HG03060 (cell line): Measurements from ENCODE around the gene CREB5.

Experiments used
- ATAC-seq: cut with Tn5 transposase; IDR thresholded peaks from one replicate; pipeline ENCODE4 v1.9.1; 2021; ENCODE audit warnings: low read depth, moderate number of reproducible peaks; ENCODE audit not compliant: unreplicated experiment

CREB5 gene

DNA sequence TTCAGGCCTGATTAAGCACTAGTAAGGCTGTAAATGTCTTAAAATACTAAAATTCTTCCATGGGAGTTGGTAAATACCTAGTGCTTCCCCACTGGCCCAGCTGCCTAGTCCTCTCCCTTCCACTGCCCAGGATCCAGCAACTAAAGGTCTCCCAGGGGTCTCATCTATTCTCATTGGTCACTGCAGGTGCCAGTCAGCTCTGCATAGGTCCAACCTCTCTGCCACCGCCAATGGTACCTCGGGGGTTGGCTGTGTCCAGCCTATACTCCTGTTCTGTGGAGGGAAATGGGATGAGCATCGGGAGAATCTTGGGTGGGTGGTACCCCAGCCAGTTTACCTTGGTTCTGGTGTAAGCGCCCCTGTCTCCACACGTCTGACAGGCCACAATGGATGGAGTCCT is 6.1 kb upstream of the CREB5 start:
- ATAC-seq: no peak

DNA sequence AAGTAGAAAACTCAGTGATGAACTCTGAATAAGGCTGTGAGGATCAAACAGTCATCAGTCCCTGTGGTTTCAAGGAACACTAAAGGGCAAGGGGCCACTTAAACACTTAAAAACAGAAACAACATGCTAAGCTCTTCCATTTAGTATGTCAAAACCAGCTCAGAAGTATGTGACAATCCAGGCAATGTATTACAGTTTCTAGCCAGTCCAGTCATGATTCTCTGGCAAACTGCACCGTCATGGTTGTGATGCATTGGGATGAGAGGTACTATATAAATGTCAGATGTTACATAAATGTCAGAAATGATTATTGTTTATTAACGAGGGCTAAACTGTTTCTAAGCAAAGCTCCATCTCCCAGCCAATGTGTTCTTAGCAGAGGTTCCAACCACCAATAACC is 4.7 kb upstream of the CREB5 start:
- no peak for ATAC-seq

DNA sequence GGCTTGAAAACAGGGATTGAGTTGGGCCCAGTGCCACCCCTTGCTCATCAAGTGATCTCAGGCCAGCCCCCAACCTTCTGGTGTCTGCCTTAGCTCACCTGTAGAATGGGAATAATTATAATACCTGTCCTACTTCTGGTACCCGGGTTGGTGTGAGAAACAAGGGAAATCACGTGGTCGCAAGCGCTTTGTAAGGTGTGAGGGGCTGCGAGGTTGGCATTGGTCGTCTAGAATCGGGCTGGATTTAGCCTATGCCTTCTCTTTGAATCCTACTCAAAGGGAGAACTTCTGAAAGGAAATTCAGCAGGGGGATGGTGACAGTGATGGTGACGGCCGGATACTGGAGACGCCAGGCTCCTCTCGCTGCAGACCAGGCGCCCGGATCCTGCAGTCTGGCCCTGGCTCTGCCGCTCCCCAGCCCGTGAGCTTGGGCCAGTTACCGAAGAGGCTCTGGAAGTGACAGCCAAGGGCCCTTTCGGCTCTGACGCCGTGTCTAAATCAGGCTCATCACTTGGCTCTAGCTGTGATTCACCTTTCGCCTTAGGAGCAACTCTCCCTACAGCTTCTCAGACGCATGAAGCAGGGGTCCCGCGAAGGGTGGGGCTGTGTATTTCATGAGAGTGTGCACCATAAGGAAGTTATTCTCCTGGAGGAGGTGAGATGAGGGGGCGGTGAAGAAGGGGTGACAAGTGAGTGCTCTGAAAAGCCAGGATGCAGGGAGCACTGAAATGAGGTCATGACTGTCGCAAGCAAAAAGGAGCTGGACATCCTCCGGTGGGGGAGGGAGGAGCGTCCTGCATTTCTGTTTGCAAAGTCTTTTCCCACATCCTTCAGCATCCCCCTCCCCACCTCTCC is 4.0 kb upstream of the CREB5 start:
- ATAC-seq: no peak

DNA sequence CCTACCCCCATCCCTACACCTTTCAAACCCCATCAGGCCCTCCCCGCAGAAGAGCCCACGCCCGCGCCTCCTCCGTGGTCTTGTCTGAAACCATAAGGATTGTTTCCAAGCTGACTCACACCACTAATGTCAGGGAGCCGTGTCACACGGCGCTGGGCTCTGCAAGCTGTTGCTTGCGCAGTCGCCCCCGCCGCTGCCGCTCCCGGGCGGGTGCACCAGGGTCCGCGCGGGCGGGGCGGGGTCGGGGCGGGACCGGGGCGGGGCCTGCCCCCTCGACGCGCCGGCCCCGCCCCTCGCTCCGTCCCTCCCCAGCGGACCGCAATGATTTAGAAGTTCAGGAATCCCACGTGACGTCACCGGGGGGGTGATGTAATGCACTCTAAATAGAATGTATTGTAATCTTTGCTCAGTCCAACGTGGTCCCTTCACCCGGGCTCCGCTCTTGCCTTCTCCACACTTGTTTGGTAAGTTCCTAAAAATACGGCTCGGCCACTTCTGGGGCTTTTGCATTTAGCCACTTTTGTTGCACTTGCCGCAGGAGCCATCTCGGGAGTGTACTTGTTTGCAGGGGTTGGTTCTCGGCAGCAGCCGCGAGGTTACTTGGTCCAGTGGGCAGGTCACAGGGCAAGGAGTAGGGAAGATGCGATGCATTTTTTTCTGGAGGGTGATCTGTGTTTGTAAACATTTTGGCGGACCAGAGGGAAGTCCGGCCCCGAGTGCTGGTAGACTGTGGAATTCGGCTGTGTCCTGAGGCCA is 3.2 kb upstream of the CREB5 start:
- no peak for ATAC-seq

DNA sequence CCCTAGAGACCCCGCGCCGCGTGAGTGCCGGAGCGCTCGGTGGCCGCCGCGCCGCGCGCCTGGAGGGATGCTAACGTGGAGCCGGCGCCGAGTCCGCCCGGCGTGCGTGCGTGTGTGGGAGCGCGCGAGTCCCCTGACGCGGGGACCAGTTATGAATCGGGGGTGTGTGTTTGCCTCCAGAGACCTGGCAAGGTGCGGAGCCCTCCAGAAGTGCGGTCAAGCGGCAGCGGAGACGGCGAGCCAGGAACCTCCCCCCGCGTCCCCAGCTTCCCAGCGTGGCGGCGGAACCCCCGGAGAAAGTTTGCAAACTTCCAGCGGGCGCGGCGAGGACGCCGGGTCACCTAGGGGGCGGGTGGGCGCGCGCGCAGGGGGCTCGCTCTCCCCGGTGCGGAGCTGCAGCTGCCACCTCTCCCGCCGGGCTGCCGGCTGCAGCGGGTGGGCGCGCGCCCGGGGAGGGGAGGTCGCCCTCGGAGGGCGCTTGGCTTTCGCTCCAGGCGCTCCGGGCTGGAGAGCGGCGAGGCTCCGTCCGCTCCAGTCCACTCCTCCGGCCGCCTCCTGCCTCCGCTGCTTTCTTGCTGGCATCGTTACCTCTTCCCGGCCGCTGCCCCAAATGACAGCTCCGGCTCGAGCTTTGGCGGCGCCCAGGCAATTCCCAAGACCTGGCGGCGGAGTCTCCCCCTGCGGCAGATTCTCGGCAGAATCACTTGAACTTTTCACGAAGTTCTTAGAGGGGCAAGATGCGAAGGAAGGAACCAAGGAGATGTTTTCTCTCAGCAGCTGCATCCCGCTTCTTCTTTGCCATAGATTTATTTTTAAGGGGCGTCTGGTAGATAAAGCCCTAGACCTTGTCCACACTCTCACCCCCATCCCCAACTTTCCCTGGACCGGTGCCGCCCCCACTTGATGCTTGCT is 2.3 kb upstream of the CREB5 start:
- no peak for ATAC-seq

DNA sequence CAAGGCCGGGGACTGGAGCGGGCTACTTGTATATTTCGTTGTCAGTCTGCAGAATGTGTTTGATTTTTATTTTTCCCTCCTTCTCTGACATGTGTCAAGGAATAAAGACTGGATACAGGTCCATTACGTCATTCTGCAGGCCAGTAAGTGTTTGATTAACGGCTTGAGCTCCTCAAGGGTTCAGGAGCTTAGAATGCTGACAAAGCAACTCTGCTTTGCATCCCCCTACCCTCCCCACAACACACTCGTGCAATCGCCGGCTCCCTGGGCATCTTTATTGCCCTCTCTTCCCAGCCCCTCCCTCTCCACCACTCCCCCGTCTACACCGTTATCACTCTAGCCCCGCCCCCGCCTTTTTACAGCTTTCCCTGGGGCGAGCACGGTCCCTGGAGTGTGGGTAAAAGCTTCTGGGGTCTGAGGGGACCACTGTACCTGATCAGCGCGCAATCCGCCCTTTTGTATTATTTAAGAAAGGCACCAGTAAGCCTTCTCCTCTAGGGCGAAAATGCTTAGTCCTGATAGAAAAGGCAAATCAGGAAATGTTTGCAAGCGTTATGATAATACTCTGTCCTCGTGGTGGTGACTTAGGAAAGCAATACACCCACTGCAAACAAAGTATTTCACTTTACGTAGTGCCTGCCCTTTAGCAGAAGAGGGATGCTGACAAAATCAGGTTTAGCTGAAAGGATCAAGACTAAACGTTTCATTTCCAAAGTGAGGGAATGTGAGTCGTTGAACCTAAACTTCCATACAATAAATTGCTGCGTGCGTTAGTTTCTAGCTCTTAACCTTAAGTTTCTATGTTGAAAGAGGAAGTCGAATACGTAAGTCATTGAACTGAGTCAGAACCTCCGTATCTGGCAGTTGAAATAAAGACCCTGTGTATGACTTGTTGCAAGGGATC is 1.4 kb upstream of the CREB5 start:
- no peak for ATAC-seq

DNA sequence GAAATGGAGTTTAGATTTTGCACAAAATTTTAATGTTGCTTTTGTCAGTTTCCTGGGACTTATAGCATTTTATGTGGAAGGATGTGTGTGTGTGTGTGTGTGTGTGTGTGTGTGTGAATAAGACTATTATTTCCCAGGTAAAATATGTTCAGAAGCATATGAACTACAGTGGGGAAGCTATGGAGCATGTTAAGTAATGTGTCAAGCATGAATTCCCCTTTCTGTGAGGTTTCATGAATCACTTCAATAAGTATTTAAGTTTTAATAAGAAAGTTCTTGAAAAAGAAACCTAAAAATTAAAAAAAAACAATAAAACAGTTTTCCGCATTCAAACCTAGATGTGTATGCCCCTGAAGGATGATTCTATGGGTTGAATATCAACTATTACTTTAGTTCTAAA is 693 bp downstream of the CREB5 start:
- ATAC-seq: no peak

DNA sequence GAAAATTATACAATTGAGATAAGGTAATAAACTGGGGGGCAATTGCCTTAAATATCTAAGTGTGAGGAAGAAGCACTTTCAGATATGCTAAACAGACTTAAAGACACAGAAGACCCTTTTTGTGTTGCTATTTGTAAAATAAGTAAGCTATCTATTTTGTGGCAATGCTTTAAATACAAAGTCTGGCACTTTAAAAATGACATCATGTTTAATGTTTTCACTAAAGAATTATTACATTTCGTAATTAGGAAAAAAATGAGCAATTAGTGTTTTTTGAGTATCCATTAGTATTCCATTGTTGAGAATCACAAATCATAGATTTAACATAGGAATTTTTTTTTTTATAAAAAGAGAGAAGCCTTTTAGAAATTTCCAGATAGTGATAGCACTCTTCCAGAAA is 2.1 kb downstream of the CREB5 start:
- no peak for ATAC-seq

DNA sequence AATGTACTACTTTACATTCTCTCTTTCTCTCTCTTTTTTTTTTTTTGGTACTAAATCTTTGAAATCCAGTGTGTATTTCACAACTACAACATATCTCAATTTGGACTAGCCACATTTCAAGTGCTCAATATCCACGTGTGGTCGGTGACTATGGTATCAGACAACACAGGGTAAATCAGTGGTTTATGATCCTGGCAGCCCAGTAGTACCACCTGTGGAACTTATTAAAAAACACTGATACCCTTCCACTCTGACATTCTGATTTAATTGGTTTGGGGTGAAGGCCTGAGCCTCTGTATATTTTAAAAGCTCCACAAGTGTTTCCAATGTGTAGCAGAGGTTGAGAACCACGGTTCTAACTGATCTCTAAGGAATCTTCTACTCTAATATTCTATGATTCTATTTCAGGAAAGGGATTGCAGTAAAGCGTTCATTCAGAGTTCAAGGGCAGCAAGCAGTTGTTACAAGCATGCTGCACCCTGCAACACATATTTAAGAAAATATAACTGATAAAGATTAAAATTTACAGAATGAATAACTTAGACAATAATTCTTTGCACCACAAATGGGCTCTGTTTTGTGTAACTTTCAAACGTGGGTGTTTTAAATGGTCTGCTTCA is 5.1 kb downstream of the CREB5 start:
- ATAC-seq: no peak

DNA sequence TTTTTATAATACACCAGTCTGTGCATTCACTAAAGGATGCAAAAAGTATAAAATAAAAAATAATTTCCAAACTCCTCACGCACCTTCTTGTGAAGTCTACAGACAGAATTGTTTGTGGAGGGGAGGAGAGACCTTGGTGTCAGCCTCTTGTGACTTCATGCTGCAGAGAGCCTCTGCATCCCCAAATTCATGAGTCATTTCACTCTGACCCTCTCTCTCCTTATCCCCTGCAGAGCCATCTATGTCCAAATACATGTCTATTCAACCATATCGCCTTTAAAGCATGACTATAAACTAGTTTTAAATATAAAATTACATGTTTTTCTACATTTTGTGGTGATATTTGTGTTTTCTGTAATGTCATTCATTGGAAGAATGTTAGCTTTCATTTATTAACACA is 6.0 kb downstream of the CREB5 start:
- ATAC-seq: no peak

DNA sequence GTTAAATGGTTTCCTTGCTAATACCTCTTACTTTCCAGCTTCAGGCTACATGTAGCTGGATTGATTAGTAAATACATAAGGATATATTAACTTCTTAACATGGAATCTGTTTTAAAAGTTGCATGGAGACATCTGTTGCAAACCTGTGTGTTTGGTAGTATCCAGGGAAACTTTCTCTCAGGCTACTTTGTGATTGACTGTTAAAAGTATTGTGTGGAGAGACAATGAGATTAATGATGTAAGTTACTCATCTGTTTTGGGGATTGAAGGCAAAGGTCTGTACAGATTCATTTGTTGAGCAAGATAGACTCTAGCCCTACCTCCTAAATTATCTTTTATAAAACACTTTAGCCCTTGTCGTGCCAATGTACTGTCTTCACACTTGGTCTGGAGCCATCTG is 6.6 kb downstream of the CREB5 start:
- no peak for ATAC-seq

DNA sequence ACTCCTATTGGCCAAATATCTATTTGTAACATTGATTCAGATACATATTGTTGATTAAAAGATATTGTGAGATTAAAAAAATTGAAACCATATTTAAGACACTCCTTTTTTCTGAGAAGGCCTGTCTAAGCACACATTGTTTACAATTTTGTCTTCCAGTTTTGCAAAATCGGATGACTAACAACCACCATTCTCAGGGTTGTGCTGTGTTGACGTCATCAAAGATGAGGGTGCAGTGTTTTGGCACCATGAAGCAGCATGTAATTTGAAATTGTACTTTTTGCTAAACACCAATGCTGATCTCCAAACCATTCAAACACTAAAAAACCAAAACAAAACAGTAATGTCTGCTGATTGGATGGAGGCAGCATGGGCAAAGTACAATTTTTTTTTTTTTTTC is 7.4 kb downstream of the CREB5 start:
- ATAC-seq: no peak

DNA sequence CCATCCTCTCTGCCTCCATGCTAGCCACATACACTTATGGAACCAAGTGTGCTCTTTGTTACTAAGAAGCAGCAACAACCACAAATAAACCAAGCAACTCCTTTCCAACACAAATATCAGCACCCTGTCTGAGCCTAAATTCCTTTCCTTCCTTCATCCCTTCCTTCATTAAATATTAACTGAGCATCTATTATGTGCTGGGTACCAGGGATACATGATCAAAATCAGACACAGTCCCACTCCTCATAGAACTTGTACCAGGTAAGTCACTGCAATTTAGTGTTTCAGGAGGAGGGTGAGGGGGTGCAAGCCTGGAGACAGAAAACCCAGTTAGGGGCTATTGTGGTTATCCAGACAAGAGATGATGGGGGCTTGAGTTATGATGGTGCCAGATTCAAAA is 10.8 kb downstream of the CREB5 start:
- no peak for ATAC-seq

DNA sequence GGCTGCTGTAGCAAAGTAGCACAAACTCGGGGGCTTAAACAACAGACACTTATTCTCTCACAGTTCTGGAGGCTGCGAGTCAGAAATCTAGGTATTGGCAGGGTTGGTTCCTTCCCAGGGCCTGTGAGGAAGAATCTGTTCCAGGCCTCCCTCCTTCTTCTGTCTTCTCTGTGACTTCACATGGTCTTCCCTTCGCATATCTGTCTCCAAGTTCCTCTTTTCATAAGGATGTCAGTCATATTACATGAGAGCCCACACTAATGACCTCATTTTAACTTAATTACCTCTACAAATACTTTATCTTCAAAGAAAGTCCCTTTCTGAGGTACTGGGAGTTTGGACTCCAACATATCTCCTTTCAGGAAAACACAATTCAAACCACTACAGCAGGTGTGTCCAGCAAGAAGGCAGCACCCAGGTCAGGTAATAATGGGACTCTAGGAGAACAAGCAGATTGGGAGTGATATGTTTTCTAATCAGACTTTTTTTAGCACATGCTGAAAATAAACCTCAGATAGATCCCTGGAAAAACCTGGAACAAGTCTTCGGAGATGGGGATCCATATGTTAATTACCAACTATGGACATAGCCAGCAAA is 11.7 kb downstream of the CREB5 start:
- ATAC-seq: no peak

DNA sequence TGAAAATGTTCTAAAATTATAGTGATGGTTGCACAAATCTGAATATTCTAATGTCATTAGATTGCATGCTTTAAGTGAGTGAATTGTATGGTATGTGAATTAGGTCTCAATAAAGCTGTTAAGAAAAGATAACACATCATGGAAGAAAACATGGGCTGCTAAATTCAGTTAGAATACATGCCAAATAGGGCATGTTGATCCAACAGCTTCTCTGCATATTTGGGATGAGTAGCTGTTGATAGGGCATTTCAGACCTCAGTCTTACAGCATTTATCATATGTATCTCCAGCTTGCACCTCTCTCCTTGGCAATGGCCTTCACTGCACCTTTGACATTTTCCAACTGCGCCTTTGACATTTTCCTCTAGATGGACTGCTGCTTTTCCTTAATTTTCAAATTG is 13.2 kb downstream of the CREB5 start:
- no peak for ATAC-seq

DNA sequence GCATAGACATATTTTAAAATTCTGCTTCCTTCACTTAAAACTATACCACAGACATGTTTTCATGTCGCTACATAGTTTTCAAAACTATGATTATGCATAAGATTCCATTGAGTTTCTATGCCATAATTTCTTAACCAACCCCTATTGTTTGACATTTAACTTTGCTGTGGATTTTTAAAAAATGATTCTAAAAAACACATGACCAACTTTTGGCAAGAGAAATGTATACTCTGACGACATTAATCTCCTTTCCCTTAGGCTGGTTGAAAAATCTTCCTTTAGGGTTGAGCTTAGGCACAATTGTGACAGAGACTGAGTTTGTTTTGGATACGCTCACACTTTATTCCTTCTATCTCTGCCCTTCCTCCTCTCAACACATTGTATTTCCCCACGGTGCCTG is 14.9 kb downstream of the CREB5 start:
- ATAC-seq: no peak

DNA sequence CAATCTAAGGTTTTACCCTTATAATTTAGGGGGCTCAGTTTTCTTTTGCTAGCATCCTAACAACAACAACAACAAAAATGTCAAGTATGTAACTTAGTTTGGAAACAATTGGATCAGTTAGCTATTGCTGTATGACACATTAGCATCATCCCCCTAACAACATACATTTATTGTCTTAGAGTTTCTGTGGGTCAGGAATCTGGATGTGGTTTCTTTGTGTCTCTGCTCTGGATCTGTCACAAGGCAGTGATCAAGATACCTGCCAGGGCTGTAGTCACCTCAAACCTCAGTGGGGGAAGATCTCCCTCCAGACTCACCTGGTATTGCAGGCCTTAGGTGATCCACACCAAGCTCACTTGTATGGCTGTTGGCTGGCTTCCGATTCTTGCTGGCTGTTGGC is 18.3 kb downstream of the CREB5 start:
- ATAC-seq: no peak

DNA sequence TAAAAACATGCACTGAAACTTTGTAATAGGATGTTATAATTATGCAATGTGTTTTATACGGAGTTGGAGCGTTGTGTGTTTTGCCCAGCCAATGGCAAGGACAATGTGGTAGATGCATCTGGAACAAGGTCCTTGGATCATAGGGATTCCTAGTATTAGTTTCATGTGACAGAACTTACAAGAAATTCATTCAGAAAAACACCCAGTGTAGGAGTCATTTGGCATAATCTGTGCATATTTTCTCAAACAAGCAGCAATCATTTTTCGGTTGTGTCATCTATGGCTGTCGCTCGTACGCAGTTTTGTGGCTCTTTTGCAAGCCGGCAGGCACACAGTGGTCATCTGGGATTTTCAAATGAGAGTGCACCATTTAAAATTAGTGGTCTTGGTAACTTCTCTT is 19.8 kb downstream of the CREB5 start:
- ATAC-seq: no peak

DNA sequence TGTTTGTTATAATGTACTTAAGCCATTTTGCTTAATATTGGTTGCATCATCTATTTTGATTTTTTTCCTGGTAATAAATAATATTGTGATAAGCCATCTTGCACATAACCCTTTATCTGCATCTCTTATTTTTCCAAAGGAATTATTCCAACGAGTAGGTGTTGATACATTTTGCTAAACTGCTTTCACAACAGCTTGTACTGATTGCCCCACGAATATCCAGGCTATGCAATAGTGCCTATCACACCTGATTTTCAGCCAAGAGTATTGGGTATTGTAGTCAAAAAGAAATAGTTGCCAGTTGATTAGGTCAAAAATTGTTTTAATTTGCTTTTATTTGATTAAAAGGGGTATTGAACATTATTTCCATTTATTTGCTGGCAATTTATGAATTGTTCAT is 20.7 kb downstream of the CREB5 start:
- ATAC-seq: no peak
